Testis (tissue), 2 donors: ENCODE data around the gene DAZAP2.

Source experiments
- CTCF ChIP-seq, 3 experiments: fragments of 450-650 bp in 2 of 3; fragments of 200-600 bp in 1 of 3; sonication (generic) in 1 of 3; IDR thresholded peaks; one replicate each; pipeline ENCODE4 v1.5.1; 2016 to 2019; ENCODE audit warnings: antibody characterized with exemption in 3 of 3, mild to moderate bottlenecking in 2 of 3, moderate library complexity in 1 of 3
- POLR2A ChIP-seq: fragments of 450-650 bp; IDR thresholded peaks from one replicate; pipeline ENCODE4 v1.6.1; 2017; ENCODE audit warnings: antibody characterized with exemption, mild to moderate bottlenecking, moderate library complexity

DNA sequence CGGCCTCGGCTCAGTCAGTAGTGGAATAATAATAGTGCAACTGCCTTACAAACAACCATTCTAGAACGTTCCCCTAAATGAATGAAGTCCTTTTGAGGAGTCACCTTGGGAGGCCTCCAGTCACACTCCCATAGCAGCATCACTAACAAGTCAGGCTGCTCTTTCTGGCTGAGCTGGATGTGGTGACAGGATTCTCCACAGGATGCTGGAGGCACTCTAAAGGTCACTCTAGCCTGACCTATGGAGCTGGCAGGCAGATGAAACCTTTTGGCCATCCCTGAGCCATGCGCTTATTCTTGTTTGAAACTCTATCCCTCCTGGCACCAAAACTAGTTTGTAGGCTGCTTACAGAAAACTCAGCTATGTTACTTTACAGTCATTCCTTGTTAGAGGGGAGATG lies 47.8 kb upstream of the DAZAP2 start:
- TF ChIP-seq CTCF (IDR thresholded peaks at IDR 0.05) (no peak), POLR2A (no peak)
